Astrocyte of the cerebellum (primary cell): Measurements from ENCODE around the gene NEDD1.

Experiments used
- DNase-seq: peaks from one replicate; pipeline ENCODE4 v3.0.0-alpha.2; 2011; ENCODE audit warnings: low read depth
- H3K4me3 ChIP-seq: 2 replicates; pipeline ENCODE4 v1.5.1; 2011; ENCODE audit warnings: mild to moderate bottlenecking, low read depth, low read length, moderate library complexity
- in situ Hi-C: cut with HindIII; loops from 2 replicates; pipeline ENCODE4 v1.10.0; 2017; ENCODE audit warnings: low sequenced_read_pairs
- TF ChIP-seq, protein P1 (sequence below): IDR thresholded peaks from 2 replicates; pipeline ENCODE4 v1.5.1; 2012; ENCODE audit warnings: low read length, low read depth, moderate library complexity, mild to moderate bottlenecking; ENCODE audit errors: missing control alignments

NEDD1 gene

DNA sequence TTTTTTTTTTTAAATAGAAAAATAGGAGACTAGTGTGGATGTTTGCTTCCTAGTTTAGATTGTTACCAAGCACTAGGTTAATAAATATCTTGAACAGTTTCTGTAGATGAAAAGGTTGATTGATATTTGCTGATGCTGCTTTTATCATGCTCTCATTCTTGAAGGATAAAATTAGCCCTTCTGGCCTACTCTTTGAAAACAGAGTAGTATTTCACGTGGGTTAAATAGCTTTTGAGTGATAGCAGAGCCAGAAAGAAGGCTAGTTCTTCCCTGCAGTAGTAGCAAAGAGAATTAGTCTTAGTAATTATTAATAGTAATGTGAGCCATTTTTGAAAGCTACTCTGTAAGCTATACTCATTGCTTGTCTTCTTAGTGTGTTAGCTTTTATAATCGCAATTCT is 5.2 kb downstream of the NEDD1 start:
- H3K4me3 ChIP-seq, result no peak overlapping the region
- in situ Hi-C loops, result no loop called here
- TF ChIP-seq, protein P1, sequence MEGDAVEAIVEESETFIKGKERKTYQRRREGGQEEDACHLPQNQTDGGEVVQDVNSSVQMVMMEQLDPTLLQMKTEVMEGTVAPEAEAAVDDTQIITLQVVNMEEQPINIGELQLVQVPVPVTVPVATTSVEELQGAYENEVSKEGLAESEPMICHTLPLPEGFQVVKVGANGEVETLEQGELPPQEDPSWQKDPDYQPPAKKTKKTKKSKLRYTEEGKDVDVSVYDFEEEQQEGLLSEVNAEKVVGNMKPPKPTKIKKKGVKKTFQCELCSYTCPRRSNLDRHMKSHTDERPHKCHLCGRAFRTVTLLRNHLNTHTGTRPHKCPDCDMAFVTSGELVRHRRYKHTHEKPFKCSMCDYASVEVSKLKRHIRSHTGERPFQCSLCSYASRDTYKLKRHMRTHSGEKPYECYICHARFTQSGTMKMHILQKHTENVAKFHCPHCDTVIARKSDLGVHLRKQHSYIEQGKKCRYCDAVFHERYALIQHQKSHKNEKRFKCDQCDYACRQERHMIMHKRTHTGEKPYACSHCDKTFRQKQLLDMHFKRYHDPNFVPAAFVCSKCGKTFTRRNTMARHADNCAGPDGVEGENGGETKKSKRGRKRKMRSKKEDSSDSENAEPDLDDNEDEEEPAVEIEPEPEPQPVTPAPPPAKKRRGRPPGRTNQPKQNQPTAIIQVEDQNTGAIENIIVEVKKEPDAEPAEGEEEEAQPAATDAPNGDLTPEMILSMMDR, result no peak
- no peak for DNase-seq

DNA sequence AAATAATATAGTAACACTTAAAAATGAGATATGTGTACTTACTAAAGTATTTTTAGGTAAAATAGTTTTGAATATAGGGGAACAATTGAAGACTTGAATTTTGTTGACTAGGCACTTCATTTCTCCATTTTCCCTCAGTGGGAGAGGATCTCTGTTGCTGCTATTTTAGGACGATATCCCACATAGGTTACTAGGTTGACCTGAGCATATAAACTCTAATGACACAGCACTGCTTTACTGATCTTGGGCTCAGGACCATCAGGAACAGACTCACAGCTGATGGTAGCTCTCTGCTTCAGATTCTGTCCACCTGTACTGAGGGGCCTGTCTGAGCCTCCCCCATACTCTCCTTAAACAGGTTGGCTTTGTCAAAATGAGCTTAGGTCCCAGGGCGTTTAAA is 5.9 kb downstream of the NEDD1 start:
- H3K4me3 ChIP-seq, result no peak overlapping the region
- DNase-seq, result no peak
- TF ChIP-seq, protein P1, result no peak
- in situ Hi-C loops, result no loop called here

DNA sequence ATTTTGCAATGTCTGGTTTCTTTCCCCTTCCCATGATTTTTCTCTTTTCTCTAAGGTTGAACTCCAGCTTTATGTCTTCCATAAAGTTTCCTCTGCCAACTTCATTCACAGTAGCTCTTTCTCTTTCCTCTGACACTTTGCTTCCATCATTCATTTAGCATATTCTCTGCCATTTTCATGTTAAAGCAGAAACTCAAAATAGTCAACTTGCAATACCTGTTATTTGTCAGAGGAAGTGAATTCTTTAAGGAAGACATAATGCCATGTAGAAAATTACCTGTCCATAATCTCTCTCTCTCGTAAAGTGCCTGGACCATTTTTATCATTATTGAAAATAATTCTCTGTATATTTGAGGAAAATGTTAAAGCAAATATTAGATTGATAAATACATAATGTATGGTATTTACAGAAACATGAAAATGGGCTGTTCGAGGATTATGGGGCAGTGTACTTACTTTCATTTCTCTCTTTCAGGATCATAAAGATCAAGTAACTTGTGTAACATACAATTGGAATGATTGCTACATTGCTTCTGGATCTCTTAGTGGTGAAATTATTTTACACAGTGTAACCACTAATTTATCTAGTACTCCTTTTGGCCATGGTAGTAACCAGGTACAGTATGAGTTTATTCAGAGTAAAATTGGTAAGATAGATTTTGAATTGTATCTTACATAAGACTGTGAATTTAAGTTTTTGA is 12.6 kb downstream of the NEDD1 start:
- in situ Hi-C loops, result no loop called here
- no peak for DNase-seq
- H3K4me3 ChIP-seq, result no peak overlapping the region
- TF ChIP-seq, protein P1, result no peak

DNA sequence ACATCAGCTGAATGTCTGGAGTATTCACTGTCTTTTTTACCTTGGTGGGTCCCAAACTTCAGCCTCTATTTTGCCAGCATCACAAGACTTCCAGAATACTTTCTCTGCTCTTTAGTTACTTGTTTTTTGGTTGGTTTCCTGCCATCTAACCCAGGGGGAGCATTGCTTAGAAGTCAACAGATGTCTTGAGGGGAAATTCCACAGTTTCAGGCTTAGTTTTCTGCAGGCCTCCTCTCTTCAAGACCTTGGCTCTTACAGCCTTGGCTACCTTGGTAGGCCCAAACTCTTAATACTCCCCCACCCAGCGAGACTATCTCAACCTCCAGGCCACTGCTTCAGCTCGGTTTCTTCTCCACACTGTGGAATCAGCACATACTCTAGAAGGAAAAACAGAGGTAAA is 41.7 kb downstream of the NEDD1 start:
- no peak overlapping the region for H3K4me3 ChIP-seq
- TF ChIP-seq, protein P1, result no peak
- no peak for DNase-seq
- in situ Hi-C loops, result no loop called here

DNA sequence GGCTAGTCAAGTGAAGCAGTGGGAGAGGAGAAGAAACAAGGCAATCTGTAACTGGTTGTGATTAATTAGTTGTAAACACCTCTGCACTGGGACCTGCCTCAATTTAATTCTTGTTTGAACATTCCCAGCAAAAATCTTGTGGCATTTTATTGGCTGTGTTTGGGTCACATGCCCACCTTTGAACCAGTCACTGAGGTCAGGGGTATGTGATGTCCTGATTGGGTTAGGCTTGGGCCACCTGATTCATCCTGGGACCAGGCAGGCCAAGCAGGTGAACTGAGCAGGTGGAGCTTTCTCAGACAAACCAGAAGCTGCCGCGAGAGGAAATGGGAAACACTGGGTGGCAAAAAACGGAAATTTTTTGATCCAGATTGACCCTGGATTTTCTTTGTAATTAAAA is 72.5 kb downstream of the NEDD1 start:
- in situ Hi-C loops, result no loop called here
- DNase-seq, result no peak
- H3K4me3 ChIP-seq, result no peak overlapping the region
- TF ChIP-seq, protein P1, result no peak

DNA sequence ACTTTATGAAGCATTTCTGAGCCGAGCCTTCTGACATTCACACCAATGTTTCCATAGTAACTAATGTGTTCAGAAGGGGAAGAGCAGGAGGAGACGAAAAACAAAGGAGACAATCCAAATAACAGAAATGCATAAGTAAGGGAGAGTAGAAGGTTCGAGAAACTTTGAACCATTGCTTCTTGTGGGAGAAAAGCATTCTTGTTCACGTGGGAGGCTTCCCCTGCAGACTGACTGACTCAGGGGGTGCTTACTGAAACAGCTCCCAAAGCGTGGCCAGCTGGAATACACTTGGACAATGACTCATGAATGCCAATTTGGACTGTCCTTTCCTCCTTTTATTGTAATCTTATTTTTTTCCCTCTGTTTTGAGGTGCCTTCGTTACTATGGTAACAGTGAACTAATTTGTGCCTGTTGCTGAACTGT is 73.9 kb downstream of the NEDD1 start:
- in situ Hi-C loops, result no loop called here
- peak; percentile 64 for DNase-seq
- H3K4me3 ChIP-seq, result no peak overlapping the region
- TF ChIP-seq, protein P1, result no peak
